ENCODE results near the gene SEMA5A. TPM values are rescaled to one million over a fixed set of nuclear protein-coding genes. Genes with fewer than 3 reads are reported as not detected.
A peak's percentile ranks its signal among the peaks of the same experiment; 100 is the strongest.
"Not testable (repeated sequence)": the region's sequence is repeated elsewhere in the genome, so short reads cannot be mapped to it uniquely, and the experiment has no call there.

SEMA5A gene
- total RNA-seq, 1 donor: 42.3 TPM

- Histone ChIP-seq H3K4me2 (ENCODE audit: insufficient read depth, low read length) (peak overlapping the region; percentile 28), H3K79me2 (ENCODE audit: insufficient read depth, low read length) (no peaks in the 10 kb centered on the region), H3K9me3 (ENCODE audit: low read depth, low read length) (no peaks in the 10 kb centered on the region), H3K4me3 (ENCODE audit: insufficient read depth, low read length) (no peak overlapping the region), H3K36me3 (ENCODE audit: insufficient read depth, low read length) (no peaks in the 10 kb centered on the region), H3K27me3 (ENCODE audit: insufficient read depth, low read length) (no peaks in the 10 kb centered on the region), H3K27ac (ENCODE audit: low read depth, low read length) (peak overlapping the region; percentile 12), H2AFZ (ENCODE audit: low read length) (no peak overlapping the region), H3K4me1 (ENCODE audit: insufficient read depth, low read length) (peaks cover 29% of the 10 kb centered on the region), H4K20me1 (ENCODE audit: insufficient read depth, low read length) (no peaks in the 10 kb centered on the region)
- no peak for TF ChIP-seq CTCF (IDR thresholded peaks at IDR 0.05; ENCODE audit: extremely low read depth, low read depth, low read length)
- DNase-seq (ENCODE audit: insufficient read length, low spot score, missing footprints): no peak
Observed at GRCh38 chr5:9358961-9359685, 186.8 kb downstream of the SEMA5A start.

GRCh38 chr5:9356351-9356825 lies 189.5 kb downstream of the SEMA5A start:
- Histone ChIP-seq H3K36me3 (ENCODE audit: insufficient read depth, low read length) (no peaks in the 10 kb centered on the region), H3K4me1 (ENCODE audit: insufficient read depth, low read length) (peaks cover 21% of the 10 kb centered on the region), H3K79me2 (ENCODE audit: insufficient read depth, low read length) (no peaks in the 10 kb centered on the region), H2AFZ (ENCODE audit: low read length) (no peak overlapping the region), H3K4me3 (ENCODE audit: insufficient read depth, low read length) (no peak overlapping the region), H3K9me3 (ENCODE audit: low read depth, low read length) (no peaks in the 10 kb centered on the region), H3K27ac (ENCODE audit: low read depth, low read length) (no peak overlapping the region), H3K27me3 (ENCODE audit: insufficient read depth, low read length) (no peaks in the 10 kb centered on the region), H3K4me2 (ENCODE audit: insufficient read depth, low read length) (no peak overlapping the region), H4K20me1 (ENCODE audit: insufficient read depth, low read length) (no peaks in the 10 kb centered on the region)
- no peak for DNase-seq (ENCODE audit: insufficient read length, low spot score, missing footprints)
- TF ChIP-seq CTCF (IDR thresholded peaks at IDR 0.05; ENCODE audit: extremely low read depth, low read depth, low read length): no peak

GRCh38 chr5:9354336-9355081 lies 191.4 kb downstream of the SEMA5A start:
- Histone ChIP-seq H4K20me1 (ENCODE audit: insufficient read depth, low read length) (no peaks in the 10 kb centered on the region), H3K79me2 (ENCODE audit: insufficient read depth, low read length) (no peaks in the 10 kb centered on the region), H3K4me3 (ENCODE audit: insufficient read depth, low read length) (no peak overlapping the region), H3K27ac (ENCODE audit: low read depth, low read length) (no peak overlapping the region), H3K9me3 (ENCODE audit: low read depth, low read length) (no peaks in the 10 kb centered on the region), H3K4me1 (ENCODE audit: insufficient read depth, low read length) (peaks cover 38% of the 10 kb centered on the region), H3K27me3 (ENCODE audit: insufficient read depth, low read length) (no peaks in the 10 kb centered on the region), H2AFZ (ENCODE audit: low read length) (no peak overlapping the region), H3K4me2 (ENCODE audit: insufficient read depth, low read length) (no peak overlapping the region), H3K36me3 (ENCODE audit: insufficient read depth, low read length) (no peaks in the 10 kb centered on the region)
- DNase-seq (ENCODE audit: insufficient read length, low spot score, missing footprints): no peak
- no peak for TF ChIP-seq CTCF (IDR thresholded peaks at IDR 0.05; ENCODE audit: extremely low read depth, low read depth, low read length)

GRCh38 chr5:9353048-9353447 lies 192.8 kb downstream of the SEMA5A start:
- H3K4me2 ChIP-seq (ENCODE audit: insufficient read depth, low read length); H3K27me3 ChIP-seq (ENCODE audit: insufficient read depth, low read length); H3K36me3 ChIP-seq (ENCODE audit: insufficient read depth, low read length); H3K79me2 ChIP-seq (ENCODE audit: insufficient read depth, low read length); H4K20me1 ChIP-seq (ENCODE audit: insufficient read depth, low read length); H3K9me3 ChIP-seq (ENCODE audit: low read depth, low read length); H2AFZ ChIP-seq (ENCODE audit: low read length); H3K4me3 ChIP-seq (ENCODE audit: insufficient read depth, low read length); DNase-seq (ENCODE audit: insufficient read length, low spot score, missing footprints); H3K27ac ChIP-seq (ENCODE audit: low read depth, low read length): not testable (repeated sequence)
- peaks cover 40% of the 10 kb centered on the region for H3K4me1 ChIP-seq (ENCODE audit: insufficient read depth, low read length)

All from osteoblast (primary cell).